Gastrocnemius medialis (tissue), 4 donors: ENCODE measurements around the gene SLX4.

ENCODE experiments used
- POLR2A ChIP-seq, 2 donors: fragments of 450-650 bp; IDR thresholded peaks; one replicate each; pipeline ENCODE4 v1.6.1; 2017; ENCODE audit warnings: antibody characterized with exemption in 2 of 2, mild to moderate bottlenecking in 2 of 2, moderate library complexity in 2 of 2
- TF ChIP-seq, protein P1 (sequence below), 5 experiments: fragments of 450-650 bp in 3 of 5; fragments of 200-600 bp in 2 of 5; sonication (generic) in 2 of 5; IDR thresholded peaks in 4 of 5; conservative IDR thresholded peaks in 1 of 5; 1 replicate in 4 of 5; 2 replicates in 1 of 5; pipeline ENCODE4 v1.5.1; 2016 to 2019; ENCODE audit warnings: antibody characterized with exemption in 5 of 5, mild to moderate bottlenecking in 3 of 5, moderate library complexity in 3 of 5

- TF ChIP-seq, protein P1, sequence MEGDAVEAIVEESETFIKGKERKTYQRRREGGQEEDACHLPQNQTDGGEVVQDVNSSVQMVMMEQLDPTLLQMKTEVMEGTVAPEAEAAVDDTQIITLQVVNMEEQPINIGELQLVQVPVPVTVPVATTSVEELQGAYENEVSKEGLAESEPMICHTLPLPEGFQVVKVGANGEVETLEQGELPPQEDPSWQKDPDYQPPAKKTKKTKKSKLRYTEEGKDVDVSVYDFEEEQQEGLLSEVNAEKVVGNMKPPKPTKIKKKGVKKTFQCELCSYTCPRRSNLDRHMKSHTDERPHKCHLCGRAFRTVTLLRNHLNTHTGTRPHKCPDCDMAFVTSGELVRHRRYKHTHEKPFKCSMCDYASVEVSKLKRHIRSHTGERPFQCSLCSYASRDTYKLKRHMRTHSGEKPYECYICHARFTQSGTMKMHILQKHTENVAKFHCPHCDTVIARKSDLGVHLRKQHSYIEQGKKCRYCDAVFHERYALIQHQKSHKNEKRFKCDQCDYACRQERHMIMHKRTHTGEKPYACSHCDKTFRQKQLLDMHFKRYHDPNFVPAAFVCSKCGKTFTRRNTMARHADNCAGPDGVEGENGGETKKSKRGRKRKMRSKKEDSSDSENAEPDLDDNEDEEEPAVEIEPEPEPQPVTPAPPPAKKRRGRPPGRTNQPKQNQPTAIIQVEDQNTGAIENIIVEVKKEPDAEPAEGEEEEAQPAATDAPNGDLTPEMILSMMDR (IDR thresholded peaks at IDR 0.05 in 4 of 5, conservative IDR thresholded peaks at IDR 0.05 in 1 of 5), result no peak
- TF ChIP-seq POLR2A (IDR thresholded peaks at IDR 0.05), result no peak
Measured at GRCh38 chr16:3573146-3573815, 38.1 kb downstream of the SLX4 start.
